Heart right ventricle (tissue), 16 donors: ENCODE data around the gene NEDD9. TPM values are rescaled to one million over a fixed set of nuclear protein-coding genes. Genes with fewer than 3 reads are reported as not detected.
A peak's percentile ranks its signal among the peaks of the same experiment; 100 is the strongest.

Experiments used
- ATAC-seq, 8 donors: fragments of 200-7000 bp; cut with Tn5 transposase; one replicate each; pipeline ENCODE4 v1.9.1; 2020; ENCODE audit warnings: mild to moderate bottlenecking in 8 of 8, moderate library complexity in 8 of 8, moderate number of reproducible peaks in 1 of 8
- DNase-seq, 2 donors: peaks; one replicate each; pipeline ENCODE4 v3.0.0-alpha.2; 2020
- H3K27ac ChIP-seq, 10 donors: fragments of 200-600 bp; sonication (generic) in 2 of 10; one replicate each; pipeline versions ENCODE4 v1.5.0 to v1.8.0; 2020 to 2022; ENCODE audit warnings: mild to moderate bottlenecking in 3 of 10
- H3K27me3 ChIP-seq, 7 donors: fragments of 200-600 bp; one replicate each; pipeline ENCODE4 v1.8.0; 2021 to 2022; ENCODE audit warnings: mild to moderate bottlenecking in 2 of 7
- H3K36me3 ChIP-seq, 9 donors: fragments of 200-600 bp; sonication (generic) in 1 of 9; one replicate each; pipeline versions ENCODE4 v1.5.0 to v1.8.0; 2020 to 2022; ENCODE audit warnings: mild to moderate bottlenecking in 2 of 9
- H3K4me1 ChIP-seq, 9 donors: fragments of 200-600 bp; sonication (generic) in 1 of 9; one replicate each; pipeline versions ENCODE4 v1.5.0 to v1.8.0; 2020 to 2022; ENCODE audit warnings: mild to moderate bottlenecking in 4 of 9
- H3K4me3 ChIP-seq, 10 donors: fragments of 200-600 bp; sonication (generic) in 2 of 10; one replicate each; pipeline versions ENCODE4 v1.5.0 to v1.8.0; 2020 to 2022; ENCODE audit warnings: mild to moderate bottlenecking in 7 of 10, moderate library complexity in 2 of 10
- H3K9me3 ChIP-seq, 11 donors: fragments of 200-600 bp in 10 of 11; sonication (generic) in 2 of 11; one replicate each; pipeline versions ENCODE4 v1.5.0 to v1.8.0; 2013 to 2022; ENCODE audit warnings: mild to moderate bottlenecking in 2 of 11, control low read depth in 1 of 11, moderate library complexity in 1 of 11
- CTCF ChIP-seq, 9 donors: fragments of 200-600 bp; sonication (generic) in 2 of 9; IDR thresholded peaks; one replicate each; pipeline versions ENCODE4 v1.5.0 to v1.8.0; 2021 to 2022; ENCODE audit warnings: antibody characterized with exemption in 9 of 9, mild to moderate bottlenecking in 5 of 9, moderate library complexity in 1 of 9
- WGBS, 2 donors: extraction: QIAGEN DNeasy Blood & Tissue Kit; methylation state at CpG; one replicate each; pipeline ENCODE4 v1.1.7; 2013; ENCODE audit warnings: inconsistent platforms in 1 of 2; 5-methylcytosine and 5-hydroxymethylcytosine counted together
- intact Hi-C, 10 donors: fragments of 100-400 bp; cut with DNase I; formaldehyde crosslinking; loops; one replicate each; pipeline versions ENCODE4 v1.11.1 to v1.14.2; 2022
- polyA plus RNA-seq, 2 donors: library from polyadenylated mRNA; stranded (reverse); fragments of 200-250 nt; gene quantifications; one replicate each; pipeline ENCODE4 v1.2.3, GENCODE V29; 2013
- total RNA-seq, 10 donors: library from RNA; stranded (reverse); fragmentation: NEBNext Ultra II Directional in 3 of 10; extraction: Animal tissue kit (Norgen Biotek cat#: 25700) in 3 of 10; gene quantifications; one replicate each; pipeline versions ENCODE4 v1.2.1 to v1.2.4, GENCODE V29; 2021 to 2023
- donor health status: Arrhythmogenic right ventricular cardiomyopathy.
- donor health status: ischemic (EF 13 %, LVEDD 7.1; RV severe dilation, severe dysfunction).
- donor health status: healthy with polysubstance abuse.
- donor health status: DM: no; HTN: yes; CAD: no.
- donor health status: DM: no; HTN: no; CAD: no.
- donor health status: ischemic (EF 25% LVEDD 6.9; RV normal size, moderate dysfunction).
- donor health status: ischemic (EF 25% LVEDD 5.7; RV mildly dilated, moderate dysfunction).
- donor health status: healthy.
- donor health status: DM: yes; HTN: yes; CAD: no.
- donor health status: Ischemic cardiomyopathy.
- donor health status: ischemic (EF 35%, LVEDD 5.7; RV mildly dilated, moderate dysfunction).
- donor health status: nonischemic (EF 11% LVEDD 7.7; RV severe dilation, severe dysfunction).
- donor health status: DM: yes; HTN: yes; CAD: no.
- donor health status: PGD.
- donor health status: ischemic (EF 29% LVEDD 5.4; RV normal size, mild dysfunction).
- donor health status: nonischemic (EF 23%, LVEDD 6.1; RV moderate dilation, normal function).

The NEDD9 gene
- total and polyA plus RNA-seq, 12 donors: 10.8 to 34.2 (median 23.3) TPM

GRCh38 chr6:11201772-11202512, 30.5 kb downstream of the NEDD9 start:
- intact Hi-C loops: no loop called here
- H3K4me1 ChIP-seq: peaks cover 4 to 98% (median 72%) of the 10 kb centered on the region in 9 donors

GRCh38 chr6:11201015-11201414, 31.5 kb downstream of the NEDD9 start:
- no peak for TF ChIP-seq CTCF (IDR thresholded peaks at IDR 0.05)
- intact Hi-C loops: no loop called here
- Histone ChIP-seq H3K27ac (peak overlapping the region in 1 of 10 donors; percentile 66), H3K9me3 (no peaks in the 10 kb centered on the region), H3K4me3 (no peak overlapping the region), H3K4me1 (peaks cover 2 to 98% (median 71%) of the 10 kb centered on the region in 9 donors), H3K27me3 (no peaks in the 10 kb centered on the region), H3K36me3 (peaks cover 0 to 70% (median 12%) of the 10 kb centered on the region in 9 donors)
- ATAC-seq: no peak
- no peak for DNase-seq
- WGBS, 2 donors: 62 to 67% methylated on average over 3 of the region's 3 CpGs

More at GRCh38 chr6:11201772-11202512, 30.5 kb downstream of the NEDD9 start:
- H3K36me3 ChIP-seq: peaks cover 0 to 73% (median 12%) of the 10 kb centered on the region in 9 donors
- no peaks in the 10 kb centered on the region for H3K27me3 ChIP-seq
- DNase-seq (no peak), ATAC-seq (no peak)
- H3K27ac ChIP-seq: peak overlapping the region in 6 of 10 donors; percentile 11 to 66 (median 50)
- H3K4me3 ChIP-seq: no peak overlapping the region
- 62 to 72% methylated on average over 4 of the region's 4 CpGs for WGBS, 2 donors
- H3K9me3 ChIP-seq: no peaks in the 10 kb centered on the region
- TF ChIP-seq CTCF (IDR thresholded peaks at IDR 0.05): no peak

GRCh38 chr6:11200356-11200755, 32.1 kb downstream of the NEDD9 start:
- WGBS, 2 donors: 98 to 100% methylated on average over 1 of the region's 1 CpG
- DNase-seq (no peak), ATAC-seq (no peak)
- TF ChIP-seq CTCF (IDR thresholded peaks at IDR 0.05): no peak
- intact Hi-C loops: no loop called here
- H3K27ac ChIP-seq: peak overlapping the region in 1 of 10 donors; percentile 3
- H3K4me1 ChIP-seq: peaks cover 2 to 98% (median 69%) of the 10 kb centered on the region in 9 donors
- peaks cover 0 to 64% (median 12%) of the 10 kb centered on the region in 9 donors for H3K36me3 ChIP-seq
- H3K27me3 ChIP-seq: no peaks in the 10 kb centered on the region
- no peak overlapping the region for H3K4me3 ChIP-seq
- no peaks in the 10 kb centered on the region for H3K9me3 ChIP-seq

GRCh38 chr6:11198663-11199603, 33.5 kb downstream of the NEDD9 start:
- DNase-seq (no peak), ATAC-seq (no peak)
- Histone ChIP-seq H3K4me3 (no peak overlapping the region), H3K36me3 (peaks cover 0 to 59% (median 8%) of the 10 kb centered on the region in 9 donors), H3K4me1 (peaks cover 2 to 98% (median 74%) of the 10 kb centered on the region in 9 donors), H3K27me3 (no peaks in the 10 kb centered on the region), H3K9me3 (no peaks in the 10 kb centered on the region), H3K27ac (peak overlapping the region in 5 of 10 donors; percentile 13 to 80 (median 33))
- intact Hi-C loops: loop anchor here in 1 of 10 donors (10.0 kb wide), 1 partner anchor 1306 kb away; no protein-coding TSS in a partner anchor
- no peak for TF ChIP-seq CTCF (IDR thresholded peaks at IDR 0.05)
- WGBS, 2 donors: 76 to 82% methylated on average over 5 of the region's 5 CpGs
